ENCODE results near the gene TNIP1. TPM values are rescaled to one million over a fixed set of nuclear protein-coding genes. Genes with fewer than 3 reads are reported as not detected.

TNIP1 gene
- polyA plus RNA-seq, 2 of the 4 experiments (the other 2 are of a cell fraction) = 48.4 to 53.4 TPM

DNA sequence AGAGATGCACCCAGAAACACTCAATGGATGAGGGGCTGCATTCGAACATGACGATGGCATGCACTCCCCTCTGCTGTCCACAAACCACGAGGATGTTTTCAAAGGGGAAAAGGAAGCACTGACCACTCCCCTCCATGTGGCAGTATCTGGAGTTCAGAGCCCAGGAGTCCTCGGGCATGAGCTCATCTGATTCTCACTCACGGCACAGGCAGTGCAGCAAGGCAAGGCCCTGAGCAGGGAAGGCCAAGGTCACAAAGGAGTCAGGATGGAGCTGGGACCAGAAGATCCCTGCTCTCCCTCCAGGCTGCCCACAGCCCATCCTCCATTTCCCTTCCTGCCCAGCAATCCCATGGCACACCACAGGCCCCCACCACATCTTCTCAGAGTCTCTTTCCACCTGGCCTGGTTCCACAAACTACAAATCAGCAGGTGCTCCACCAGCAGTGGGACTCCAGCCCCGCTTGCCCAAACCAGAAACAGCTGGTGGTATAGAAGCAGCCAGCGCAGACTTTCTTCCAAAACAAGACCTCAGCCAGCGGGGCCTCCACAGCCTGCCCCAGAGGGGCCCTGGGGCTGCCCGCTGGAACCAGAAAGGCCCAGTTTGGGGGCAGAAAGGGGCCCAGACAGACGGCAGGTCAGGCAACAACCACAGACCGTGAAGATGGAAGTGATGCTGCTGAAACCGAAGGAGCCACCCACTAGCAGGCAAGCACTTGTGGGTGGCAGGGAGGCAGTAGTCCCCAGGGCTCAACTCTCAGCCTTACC is 12.2 kb downstream of the TNIP1 start:
- 90% methylated on average over 12 of the region's 12 CpGs for WGBS (ENCODE audit: missing lambda C conversion rate)
- no peak overlapping the region for H3K4me3 ChIP-seq
- ChIA-PET POLR2A (no interaction called here), CTCF (interaction anchor here (1.5 to 13.2 kb wide), 3 partner anchors 13 to 47 kb away, joined by 7 to 153 read pairs (median 40); no protein-coding TSS in a partner anchor)
- no peak overlapping the region for H3K4me2 ChIP-seq
- TF ChIP-seq, protein P1, sequence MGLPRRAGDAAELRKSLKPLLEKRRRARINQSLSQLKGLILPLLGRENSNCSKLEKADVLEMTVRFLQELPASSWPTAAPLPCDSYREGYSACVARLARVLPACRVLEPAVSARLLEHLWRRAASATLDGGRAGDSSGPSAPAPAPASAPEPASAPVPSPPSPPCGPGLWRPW (IDR thresholded peaks at IDR 0.05) = no peak
- no peak for TF ChIP-seq JUN (IDR thresholded peaks at IDR 0.05)
- no peak for TF ChIP-seq HOXB5 (CRISPR knock-in tag; IDR thresholded peaks at IDR 0.05)
- no peak for TF ChIP-seq HOXA7 (CRISPR knock-in tag; IDR thresholded peaks at IDR 0.05)
- FAIRE-seq (no peak), ATAC-seq (no peak), DNase-seq (ENCODE audit: low read depth in 1 of 2, low spot score in 1 of 2) (no peak)
- peak overlapping the region; percentile 19 to 45; a peak in 3 of 6 replicates for H3K27ac ChIP-seq
- H3K4me1 ChIP-seq = peaks cover 60% of the 10 kb centered on the region
- no peaks in the 10 kb centered on the region for H3K9me3 ChIP-seq

DNA sequence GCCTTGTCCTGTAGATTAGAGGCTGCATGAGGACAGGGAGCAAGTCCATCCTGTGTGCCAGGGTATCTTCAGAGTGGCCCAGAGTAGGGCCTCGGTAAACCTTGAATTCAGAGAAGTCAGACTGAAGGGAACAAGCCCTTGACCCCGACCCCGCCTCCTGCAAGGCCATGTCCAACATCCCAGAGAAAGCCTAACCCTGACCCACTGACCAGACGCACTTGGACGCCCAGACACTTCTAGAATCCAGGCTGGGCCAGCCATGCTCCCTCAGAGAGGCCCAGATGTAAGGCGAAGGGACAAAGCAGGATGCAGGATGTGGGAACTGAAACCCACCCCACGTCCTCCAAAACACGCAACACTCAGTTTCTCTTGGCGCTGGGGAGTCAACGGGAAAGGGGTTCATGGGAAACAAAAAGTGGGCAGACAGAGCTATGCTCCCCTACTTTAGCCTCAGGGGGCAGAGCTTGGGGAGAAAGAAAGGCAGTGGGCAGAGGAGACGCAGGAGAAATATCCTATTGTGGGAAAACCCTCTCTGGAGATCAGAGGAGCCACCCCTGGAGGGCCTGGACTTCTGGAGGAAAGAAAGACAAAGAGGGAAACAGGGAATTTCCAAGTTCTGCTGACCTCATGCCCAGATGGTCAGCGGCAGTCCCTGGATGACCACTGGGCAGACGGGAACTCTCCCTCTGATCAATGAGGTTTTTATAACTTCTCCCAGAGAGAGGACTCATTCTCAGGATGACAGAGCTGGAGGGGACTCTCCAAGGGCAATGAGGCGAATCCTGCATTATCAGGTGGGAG is 13.0 kb downstream of the TNIP1 start:
- ATAC-seq = no peak
- 95% methylated on average over 14 of the region's 14 CpGs for WGBS (ENCODE audit: missing lambda C conversion rate)
- CTCF ChIA-PET = interaction anchor here (1.4 to 13.2 kb wide), 3 partner anchors 11 to 47 kb away, joined by 5 to 153 read pairs (median 40); no protein-coding TSS in a partner anchor

DNA sequence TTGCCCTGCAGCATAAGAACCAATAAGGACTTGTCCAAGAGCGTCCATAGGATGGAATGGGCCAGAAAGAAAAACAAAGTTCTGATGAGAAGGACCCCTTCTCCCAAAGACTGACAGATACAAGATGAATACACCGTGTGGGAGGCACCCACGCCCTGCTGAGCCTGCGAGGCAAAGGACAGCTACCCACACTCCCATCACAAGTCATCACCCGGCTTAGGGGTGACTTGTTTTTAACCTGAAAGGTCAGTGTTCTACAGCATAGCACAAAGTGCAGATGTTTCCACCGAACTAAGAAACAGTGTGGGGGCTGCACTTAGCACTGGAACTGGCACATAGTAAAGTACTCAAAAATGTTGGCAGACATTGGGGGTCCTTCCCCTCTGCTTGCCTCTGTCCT is 13.9 kb downstream of the TNIP1 start:
- Histone ChIP-seq H3K4me2 (no peak overlapping the region), H3K4me1 (peaks cover 63% of the 10 kb centered on the region), H3K4me3 (no peak overlapping the region), H3K9me3 (no peaks in the 10 kb centered on the region), H3K27ac (no peak overlapping the region)
- DNase-seq (ENCODE audit: low read depth in 1 of 2, low spot score in 1 of 2) (no peak), ATAC-seq (no peak), FAIRE-seq (no peak)
- TF ChIP-seq E2F6 (IDR thresholded peaks at IDR 0.05; ENCODE audit: borderline replicate concordance, low read depth) (no peak), POLR2AphosphoS2 (conservative IDR thresholded peaks at IDR 0.05; ENCODE audit: low read length) (no peak)
- ChIA-PET POLR2A (no interaction called here), CTCF (interaction anchor here (1.4 to 13.2 kb wide), 3 partner anchors 12 to 16 kb away, joined by 4 to 153 read pairs (median 5); partner anchors contain the start of gene TNIP1)
- 87% methylated on average over 6 of the region's 6 CpGs for WGBS (ENCODE audit: missing lambda C conversion rate)

More for the DNA sequence above, 13.0 kb downstream of the TNIP1 start:
- peaks cover 64% of the 10 kb centered on the region for H3K4me1 ChIP-seq
- no peaks in the 10 kb centered on the region for H3K9me3 ChIP-seq
- POLR2A ChIA-PET = no interaction called here
- DNase-seq (ENCODE audit: low read depth in 1 of 2, low spot score in 1 of 2) (no peak), FAIRE-seq (no peak)
- H3K4me2 ChIP-seq = no peak overlapping the region
- H3K4me3 ChIP-seq = no peak overlapping the region
- TF ChIP-seq RARB (CRISPR knock-in tag; IDR thresholded peaks at IDR 0.05) (no peak), RCOR1 (IDR thresholded peaks at IDR 0.05; ENCODE audit: low read depth, low read length) (no peak)
- peak overlapping the region in 1 of 2 experiments; percentile 45; a peak in 2 of 6 replicates for H3K27ac ChIP-seq

DNA sequence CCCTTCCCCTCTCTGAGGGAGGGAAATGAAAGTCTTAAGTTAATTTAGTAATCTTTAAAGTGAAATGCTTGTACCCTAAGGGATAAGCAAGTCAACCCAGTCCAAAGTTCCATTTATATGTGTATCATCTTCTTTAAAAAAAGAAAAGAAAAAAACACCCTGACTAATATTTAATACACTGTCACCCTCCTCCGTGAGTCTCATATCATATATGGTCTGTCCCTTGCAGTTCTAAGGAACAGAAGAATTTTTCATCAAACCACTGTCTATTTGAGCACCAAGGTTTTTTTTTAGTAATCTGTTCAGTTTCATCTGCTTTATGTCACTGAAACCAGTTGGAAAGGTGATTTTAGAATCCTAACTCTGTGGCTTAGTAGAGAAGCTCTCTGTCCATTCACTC is 15.2 kb downstream of the TNIP1 start:
- no peaks in the 10 kb centered on the region for H3K9me3 ChIP-seq
- TF ChIP-seq TFCP2L1 (CRISPR knock-in tag; IDR thresholded peaks at IDR 0.05) (no peak), CHD4 (IDR thresholded peaks at IDR 0.05; ENCODE audit: borderline replicate concordance) (no peak), HOXB13 (CRISPR knock-in tag; IDR thresholded peaks at IDR 0.05; ENCODE audit: low read depth) (no peak), MAFK (IDR thresholded peaks at IDR 0.05; ENCODE audit: partially characterized antibody) (no peak), MAZ (IDR thresholded peaks at IDR 0.05; ENCODE audit: borderline replicate concordance, low read depth, low read length) (no peak), ZSCAN20 (CRISPR knock-in tag; IDR thresholded peaks at IDR 0.05) (no peak)
- peaks cover 56% of the 10 kb centered on the region for H3K4me1 ChIP-seq
- FAIRE-seq (no peak), DNase-seq (ENCODE audit: low read depth in 1 of 2, low spot score in 1 of 2) (no peak), ATAC-seq (no peak)
- no peak overlapping the region for H3K4me3 ChIP-seq
- no peak overlapping the region; a peak in 1 of 6 replicates for H3K27ac ChIP-seq
- H3K4me2 ChIP-seq = no peak overlapping the region
- ChIA-PET POLR2A (interaction anchor here (0.7 kb wide), 1 partner anchor 28 kb away, joined by 3 read pairs; no protein-coding TSS in a partner anchor), CTCF (interaction anchor here (1.1 to 13.2 kb wide), 6 partner anchors 9 to 100 kb away, joined by 4 to 153 read pairs (median 4); partner anchors contain the start of gene TNIP1)
- WGBS (ENCODE audit: missing lambda C conversion rate) = 61% methylated on average over 1 of the region's 1 CpG

Data from A549 (cell line).